H1 (cell line): ENCODE measurements around the gene TEKT5. TPM values are rescaled to one million over a fixed set of nuclear protein-coding genes. Genes with fewer than 3 reads are reported as not detected.

Experiments
- ATF2 ChIP-seq: IDR thresholded peaks from 2 replicates; pipeline ENCODE4 v1.6.1; 2012; ENCODE audit warnings: low read length, inconsistent platforms
- POU5F1 ChIP-seq: IDR thresholded peaks from 2 replicates; pipeline ENCODE4 v1.6.1; 2011; ENCODE audit warnings: low read depth, mild to moderate bottlenecking, low read length, moderate library complexity
- YY1 ChIP-seq: IDR thresholded peaks from 2 replicates; pipeline ENCODE4 v1.6.1; 2011; ENCODE audit warnings: low read depth, mild to moderate bottlenecking, low read length
- polyA plus RNA-seq, 7 experiments: library from polyadenylated mRNA; depleted of rRNA in 3 of 7; stranded (reverse) in 5 of 7; unstranded in 2 of 7; fragments of >200 nt in 5 of 7; fragments of 200-250 nt in 2 of 7; gene quantifications; 1 replicate in 5 of 7; 2 replicates in 1 of 7; 4 replicates in 1 of 7; pipeline versions ENCODE4 v1.2.1 to v1.2.3, GENCODE V29; 2011 to 2013; ENCODE audit warnings: missing spikeins in 2 of 7, mixed read lengths in 2 of 7
- total RNA-seq: library from RNA; stranded (reverse); fragmentation: NEBNext Ultra II Directional; extraction: Animal tissue kit (Norgen Biotek cat#: 25700); gene quantifications from 2 replicates; pipeline ENCODE4 v1.2.1, GENCODE V29; 2021

TEKT5 gene
- total and polyA plus RNA-seq, 2 of the 8 experiments (the other 6 are each of a cell fraction or from before 2014, with no cell fraction given), result 0.95 TPM; not detected in 1

DNA sequence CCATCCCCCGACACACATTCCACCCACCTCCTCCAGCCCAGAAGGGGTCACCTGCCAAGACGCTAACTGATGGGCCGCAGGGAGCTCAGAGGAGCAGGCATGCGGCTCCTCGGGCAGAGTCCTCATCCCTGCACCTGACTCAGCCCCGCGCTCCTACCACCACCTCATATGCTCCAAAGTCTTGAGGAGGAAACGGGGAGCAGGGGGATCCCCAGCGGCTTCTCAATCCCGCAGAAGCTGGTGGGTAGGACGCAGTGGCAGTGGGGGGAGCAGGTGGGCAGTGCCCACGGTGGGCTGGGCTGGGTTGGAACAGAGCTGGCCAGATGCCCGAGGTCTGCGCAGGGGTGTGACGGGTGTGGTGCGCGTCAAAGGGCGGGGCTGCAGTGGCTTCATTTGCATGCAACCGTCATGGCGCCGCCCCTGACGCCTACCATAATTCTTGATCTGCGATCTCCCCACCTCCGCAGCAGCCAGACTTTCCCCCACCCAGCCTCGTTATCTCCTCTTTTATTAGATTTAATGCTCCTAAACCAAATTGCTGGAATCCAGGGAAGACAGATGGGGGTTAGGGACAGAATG is 75.4 kb downstream of the TEKT5 start (continued):
- no peak for TF ChIP-seq ATF2
- no peak for TF ChIP-seq POU5F1
- peak; percentile 84 for TF ChIP-seq YY1
- TF ChIP-seq, all 59 proteins: peak for 6
